ENCODE results near the gene SEC14L5. TPM values are rescaled to one million over a fixed set of nuclear protein-coding genes. Genes with fewer than 3 reads are reported as not detected.

SEC14L5 gene
- total RNA-seq, 1 donor from 2014 or later, result 0.41 TPM

DNA sequence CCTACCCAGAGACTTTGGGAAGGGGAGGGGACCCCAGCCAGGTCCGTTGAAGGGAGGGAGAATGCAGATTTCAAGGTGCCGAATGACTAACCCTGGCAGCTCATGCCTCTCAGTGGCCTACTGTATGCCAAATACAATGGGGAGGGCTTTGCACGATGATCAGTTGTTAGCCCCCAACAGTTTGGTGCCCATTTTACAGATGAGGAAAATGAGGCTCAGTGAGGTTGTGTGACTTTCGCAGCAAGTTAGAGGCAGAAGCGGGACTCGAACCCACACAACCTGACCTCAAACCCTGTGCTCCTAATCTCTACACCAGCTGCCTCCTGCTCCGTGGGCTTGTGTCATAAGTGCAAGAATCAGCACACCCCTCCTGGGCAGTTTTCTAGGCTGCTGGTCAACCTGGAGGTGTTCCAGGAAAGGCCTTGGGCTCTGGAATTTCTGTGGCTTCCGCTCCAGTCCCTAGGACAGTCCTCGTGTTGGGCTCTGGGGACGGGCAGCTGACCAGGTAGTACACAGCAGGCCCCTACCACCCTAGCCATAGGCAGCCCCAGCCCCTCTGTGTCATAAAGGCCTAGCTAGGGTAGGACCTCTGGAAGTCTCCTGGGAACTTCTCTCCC lies 87.5 kb downstream of the SEC14L5 start:
- H3K27me3 ChIP-seq (ENCODE audit: low read depth), result no peaks in the 10 kb centered on the region
- intact Hi-C loops (cut with DNase I), result no loop called here
- no peak overlapping the region for H3K27ac ChIP-seq
- DNase-seq (peak; percentile 17), ATAC-seq (peak in 1 of 2 donors; percentile 27)
- peaks cover 40% of the 10 kb centered on the region for H3K36me3 ChIP-seq
- no peaks in the 10 kb centered on the region for H3K9me3 ChIP-seq
- TF ChIP-seq, protein P1, sequence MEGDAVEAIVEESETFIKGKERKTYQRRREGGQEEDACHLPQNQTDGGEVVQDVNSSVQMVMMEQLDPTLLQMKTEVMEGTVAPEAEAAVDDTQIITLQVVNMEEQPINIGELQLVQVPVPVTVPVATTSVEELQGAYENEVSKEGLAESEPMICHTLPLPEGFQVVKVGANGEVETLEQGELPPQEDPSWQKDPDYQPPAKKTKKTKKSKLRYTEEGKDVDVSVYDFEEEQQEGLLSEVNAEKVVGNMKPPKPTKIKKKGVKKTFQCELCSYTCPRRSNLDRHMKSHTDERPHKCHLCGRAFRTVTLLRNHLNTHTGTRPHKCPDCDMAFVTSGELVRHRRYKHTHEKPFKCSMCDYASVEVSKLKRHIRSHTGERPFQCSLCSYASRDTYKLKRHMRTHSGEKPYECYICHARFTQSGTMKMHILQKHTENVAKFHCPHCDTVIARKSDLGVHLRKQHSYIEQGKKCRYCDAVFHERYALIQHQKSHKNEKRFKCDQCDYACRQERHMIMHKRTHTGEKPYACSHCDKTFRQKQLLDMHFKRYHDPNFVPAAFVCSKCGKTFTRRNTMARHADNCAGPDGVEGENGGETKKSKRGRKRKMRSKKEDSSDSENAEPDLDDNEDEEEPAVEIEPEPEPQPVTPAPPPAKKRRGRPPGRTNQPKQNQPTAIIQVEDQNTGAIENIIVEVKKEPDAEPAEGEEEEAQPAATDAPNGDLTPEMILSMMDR (IDR thresholded peaks at IDR 0.05), result no peak
- H3K4me3 ChIP-seq, result no peak overlapping the region
- H3K4me1 ChIP-seq, result no peaks in the 10 kb centered on the region

DNA sequence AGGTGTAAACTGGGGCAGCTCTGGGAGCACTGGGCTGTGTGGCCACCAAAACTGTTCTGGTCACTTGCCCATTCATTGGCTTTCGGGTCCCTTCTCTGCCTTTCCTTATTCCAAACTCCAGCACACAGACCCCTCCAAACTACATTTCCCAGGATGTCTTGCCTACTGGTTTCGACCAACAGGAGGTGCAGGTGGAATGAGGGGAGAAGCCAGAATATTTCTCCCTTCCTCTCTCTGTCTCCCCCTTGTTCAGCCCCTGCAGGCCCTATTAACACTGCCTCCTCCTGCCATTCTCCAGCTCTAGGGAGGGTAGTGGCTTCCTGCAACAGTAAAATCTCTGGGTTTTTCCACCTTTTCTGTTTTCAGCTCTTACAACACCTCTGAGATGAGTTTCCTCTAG lies 88.8 kb downstream of the SEC14L5 start:
- Histone ChIP-seq H3K27me3 (ENCODE audit: low read depth) (no peaks in the 10 kb centered on the region), H3K27ac (no peak overlapping the region), H3K4me1 (no peaks in the 10 kb centered on the region), H3K4me3 (no peak overlapping the region), H3K9me3 (no peaks in the 10 kb centered on the region), H3K36me3 (peaks cover 41% of the 10 kb centered on the region)
- DNase-seq (no peak), ATAC-seq (no peak)
- TF ChIP-seq, protein P1 (IDR thresholded peaks at IDR 0.05), result no peak
- intact Hi-C loops (cut with DNase I), result no loop called here

DNA sequence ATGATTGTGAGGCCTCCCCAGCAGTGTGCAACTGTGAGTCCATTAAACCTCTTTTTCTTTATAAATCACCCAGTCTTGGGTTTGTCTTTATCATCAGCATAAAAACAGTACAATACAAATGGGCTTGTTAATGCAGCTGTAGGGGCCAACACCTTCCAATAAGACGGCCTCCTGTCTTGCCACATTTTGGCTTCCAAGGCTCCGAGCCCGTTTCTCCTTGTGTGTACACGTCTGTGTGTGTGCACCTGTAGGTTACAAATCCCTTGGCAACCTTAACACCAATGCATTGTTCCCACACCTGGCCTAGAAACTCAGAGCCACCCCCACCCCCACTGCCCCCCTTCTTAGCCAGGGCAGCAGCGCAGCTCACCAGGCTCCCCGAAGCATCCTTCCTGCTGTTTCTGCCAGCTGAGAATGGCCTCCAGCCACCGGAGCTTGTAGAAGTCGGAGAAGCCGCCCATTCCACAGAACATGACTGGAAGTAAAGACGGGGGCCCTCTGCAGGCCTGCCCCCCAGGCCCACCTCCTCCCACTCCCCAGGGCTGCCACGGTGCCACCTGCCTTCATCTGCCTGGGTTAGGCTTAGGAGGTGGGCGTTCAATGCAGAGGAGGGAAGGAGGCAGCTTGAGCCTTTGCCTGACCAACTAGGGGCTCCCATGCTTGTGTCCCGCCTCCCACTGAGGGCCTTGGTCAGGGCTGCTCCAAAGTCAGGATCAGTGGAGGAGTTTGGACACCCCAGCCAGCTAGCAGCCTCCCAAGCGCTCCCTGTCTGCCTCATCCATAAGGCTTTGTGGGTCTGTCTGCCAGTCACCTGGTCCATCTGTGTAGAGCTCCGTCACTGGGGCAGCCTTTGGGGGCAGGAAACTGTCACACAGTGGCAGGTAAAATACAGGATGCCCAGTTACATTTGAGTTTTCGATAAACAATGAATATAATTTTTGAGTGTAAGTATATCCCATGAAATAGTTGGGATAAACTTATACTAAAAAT lies 97.0 kb downstream of the SEC14L5 start:
- H3K4me3 ChIP-seq, result no peak overlapping the region
- intact Hi-C loops (cut with DNase I), result no loop called here
- H3K27me3 ChIP-seq (ENCODE audit: low read depth), result no peaks in the 10 kb centered on the region
- TF ChIP-seq, protein P1 (IDR thresholded peaks at IDR 0.05), result no peak
- no peaks in the 10 kb centered on the region for H3K9me3 ChIP-seq
- ATAC-seq, result no peak
- no peaks in the 10 kb centered on the region for H3K4me1 ChIP-seq
- H3K36me3 ChIP-seq, result peaks cover 42% of the 10 kb centered on the region
- DNase-seq, result peak; percentile 3
- no peak overlapping the region for H3K27ac ChIP-seq

DNA sequence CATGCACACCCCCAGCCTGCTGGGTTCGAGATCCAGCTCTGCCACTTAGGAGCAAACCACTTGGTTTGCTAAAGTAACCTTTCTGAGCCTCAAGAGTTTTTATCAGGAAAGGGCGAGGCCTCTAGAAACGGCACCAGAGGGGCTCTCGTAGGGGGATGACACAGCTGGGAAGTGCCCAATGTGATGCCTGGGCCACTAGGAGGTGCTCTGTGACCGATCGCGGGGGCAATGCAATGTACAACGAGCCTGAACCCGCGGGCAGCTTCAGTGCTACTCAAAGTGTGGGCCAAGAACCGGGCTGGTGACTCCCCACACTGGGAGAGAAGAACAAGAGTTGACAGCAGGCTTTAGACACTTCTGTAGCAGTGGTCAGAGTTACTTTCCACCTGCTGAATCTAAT lies 98.2 kb downstream of the SEC14L5 start:
- no peak overlapping the region for H3K27ac ChIP-seq
- no peaks in the 10 kb centered on the region for H3K27me3 ChIP-seq (ENCODE audit: low read depth)
- TF ChIP-seq, protein P1 (IDR thresholded peaks at IDR 0.05), result peak; percentile 42
- H3K9me3 ChIP-seq, result no peaks in the 10 kb centered on the region
- DNase-seq, result no peak
- intact Hi-C loops (cut with DNase I), result no loop called here
- peak; percentile 64 to 68 for ATAC-seq
- no peak overlapping the region for H3K4me3 ChIP-seq
- peaks cover 46% of the 10 kb centered on the region for H3K36me3 ChIP-seq
- H3K4me1 ChIP-seq, result no peaks in the 10 kb centered on the region

DNA sequence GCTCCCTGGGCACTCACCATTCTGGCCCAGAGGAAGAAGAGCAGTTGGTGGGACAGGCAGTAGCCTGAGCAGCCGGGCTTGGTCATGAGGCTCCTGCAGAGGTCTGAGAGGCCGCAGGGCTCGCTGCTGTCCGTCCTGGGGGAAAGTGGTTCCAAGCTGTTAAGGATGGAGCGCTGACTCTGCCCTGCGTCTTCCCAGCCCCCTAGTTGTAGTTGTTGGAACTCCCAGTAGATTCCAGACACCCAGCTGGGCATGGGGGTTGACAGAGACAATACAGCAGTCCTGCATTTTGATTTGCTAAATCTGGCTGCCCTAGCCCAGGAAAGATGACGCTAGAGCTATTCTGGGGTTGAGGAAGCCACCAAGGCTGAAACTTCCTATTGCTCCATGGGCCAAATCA lies 100.3 kb downstream of the SEC14L5 start:
- no peak for ATAC-seq
- Histone ChIP-seq H3K9me3 (no peaks in the 10 kb centered on the region), H3K36me3 (peaks cover 51% of the 10 kb centered on the region), H3K4me1 (no peaks in the 10 kb centered on the region), H3K27ac (no peak overlapping the region), H3K27me3 (ENCODE audit: low read depth) (no peaks in the 10 kb centered on the region), H3K4me3 (no peak overlapping the region)
- no peak for DNase-seq
- intact Hi-C loops (cut with DNase I), result no loop called here
- TF ChIP-seq, protein P1 (IDR thresholded peaks at IDR 0.05), result no peak
